SU-DHL-6 (cell line): Measurements from ENCODE around the gene LYPD6.

Experiments
- H2AFZ ChIP-seq: fragments of 200-600 bp; sonication (generic); 2 replicates; pipeline ENCODE4 v1.6.1; 2014; ENCODE audit warnings: low read depth, mild to moderate bottlenecking, moderate library complexity, mixed read lengths, antibody characterized with exemption, low read length; ENCODE audit not compliant: severe bottlenecking
- H3F3A ChIP-seq: fragments of 200-600 bp; shearing (Covaris generic); 2 replicates; pipeline ENCODE4 v1.6.0; 2016; ENCODE audit warnings: antibody characterized with exemption, mild to moderate bottlenecking; ENCODE audit not compliant: insufficient read depth
- H3K27ac ChIP-seq: fragments of 200-600 bp; sonication (generic); 2 replicates; pipeline ENCODE4 v1.5.1; 2016; ENCODE audit warnings: low read depth, mild to moderate bottlenecking, low read length, moderate library complexity, mixed read lengths
- H3K27me3 ChIP-seq: fragments of 200-600 bp; sonication (generic), shearing (Covaris generic); 2 replicates; pipeline ENCODE4 v1.6.0; 2014; ENCODE audit warnings: mild to moderate bottlenecking, low read length
- H3K36me3 ChIP-seq: fragments of 200-600 bp; sonication (generic); 2 replicates; pipeline ENCODE4 v1.6.1; 2014; ENCODE audit warnings: mild to moderate bottlenecking, low read length, mixed read lengths
- H3K4me2 ChIP-seq: fragments of 300-600, 200-600 bp; shearing (Covaris generic), sonication (generic); 2 replicates; pipeline ENCODE4 v1.6.0; 2014; ENCODE audit warnings: low read length, low read depth, mild to moderate bottlenecking; ENCODE audit not compliant: poor library complexity, severe bottlenecking
- H3K4me3 ChIP-seq: fragments of 200-600 bp; sonication (generic); 2 replicates; pipeline ENCODE4 v1.5.1; 2014; ENCODE audit warnings: antibody characterized with exemption, low read length, mild to moderate bottlenecking, mixed read lengths; ENCODE audit not compliant: insufficient read depth, poor library complexity, severe bottlenecking
- H3K79me2 ChIP-seq: fragments of 200-600 bp; sonication (generic); 2 replicates; pipeline ENCODE4 v1.6.1; 2014; ENCODE audit warnings: mild to moderate bottlenecking, low read length, moderate library complexity; ENCODE audit not compliant: insufficient read depth
- H3K9ac ChIP-seq: fragments of 200-600 bp; sonication (generic); 2 replicates; pipeline ENCODE4 v1.7.0; 2014; ENCODE audit warnings: mild to moderate bottlenecking, low read length
- H3K9me2 ChIP-seq: fragments of 200-600 bp; sonication (generic); replicated peaks from 2 replicates; pipeline ENCODE4 v1.6.1; 2014; ENCODE audit warnings: low read length; ENCODE audit not compliant: insufficient read depth
- H3K9me3 ChIP-seq: fragments of 200-600 bp; sonication (generic); 2 replicates; pipeline ENCODE4 v1.6.1; 2014; ENCODE audit warnings: low read length, mixed read lengths; ENCODE audit not compliant: insufficient read depth
- H4K20me1 ChIP-seq: fragments of 200-600 bp; sonication (generic); 2 replicates; pipeline ENCODE4 v1.6.1; 2014; ENCODE audit warnings: low read depth, mild to moderate bottlenecking, antibody characterized with exemption, low read length, moderate library complexity, mixed read lengths
- EZH2phosphoT487 ChIP-seq: fragments of 200-600 bp; sonication (generic), shearing (Covaris generic); conservative IDR thresholded peaks from 2 replicates; pipeline ENCODE4 v1.6.1; 2018; ENCODE audit warnings: mild to moderate bottlenecking, antibody characterized with exemption, low read length, moderate library complexity, mixed read lengths
- TF ChIP-seq, protein P1 (sequence below): fragments of 200-600 bp; sonication (generic); IDR thresholded peaks from one replicate; pipeline ENCODE4 v1.5.1; 2017; ENCODE audit warnings: antibody characterized with exemption, mild to moderate bottlenecking, low read length, moderate library complexity; ENCODE audit not compliant: insufficient read depth, poor library complexity, severe bottlenecking

LYPD6 gene

DNA sequence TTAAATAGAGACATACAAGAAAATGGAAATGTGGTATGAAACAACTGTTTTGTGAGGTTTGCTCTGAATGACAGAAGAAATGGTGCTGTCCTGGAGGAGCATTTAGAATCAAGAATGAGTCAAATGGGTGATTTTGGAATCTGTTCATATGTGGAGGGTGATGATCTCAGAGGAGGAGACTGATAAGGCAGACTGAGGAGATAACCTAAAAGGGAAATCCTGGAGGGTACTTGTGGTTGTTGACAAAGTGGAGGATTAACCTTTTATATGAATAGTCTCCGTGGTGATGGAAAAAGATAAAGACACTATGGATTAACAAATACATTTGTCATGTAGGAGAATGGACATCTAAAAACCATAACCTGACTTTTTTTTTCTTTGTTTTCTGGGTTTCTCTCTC is 183.1 kb downstream of the LYPD6 start:
- no peak overlapping the region for H3K9ac ChIP-seq

More for the DNA sequence above, 183.1 kb downstream of the LYPD6 start:
- Histone ChIP-seq H3K36me3 (no peaks in the 10 kb centered on the region), H3K27ac (no peak overlapping the region), H3K27me3 (no peaks in the 10 kb centered on the region), H2AFZ (no peak overlapping the region), H4K20me1 (no peaks in the 10 kb centered on the region), H3K79me2 (no peaks in the 10 kb centered on the region), H3K9me2 (no peaks in the 10 kb centered on the region), H3K9me3 (no peaks in the 10 kb centered on the region), H3K4me3 (no peak overlapping the region), H3F3A (no peaks in the 10 kb centered on the region), H3K4me2 (no peak overlapping the region)
- TF ChIP-seq, protein P1, sequence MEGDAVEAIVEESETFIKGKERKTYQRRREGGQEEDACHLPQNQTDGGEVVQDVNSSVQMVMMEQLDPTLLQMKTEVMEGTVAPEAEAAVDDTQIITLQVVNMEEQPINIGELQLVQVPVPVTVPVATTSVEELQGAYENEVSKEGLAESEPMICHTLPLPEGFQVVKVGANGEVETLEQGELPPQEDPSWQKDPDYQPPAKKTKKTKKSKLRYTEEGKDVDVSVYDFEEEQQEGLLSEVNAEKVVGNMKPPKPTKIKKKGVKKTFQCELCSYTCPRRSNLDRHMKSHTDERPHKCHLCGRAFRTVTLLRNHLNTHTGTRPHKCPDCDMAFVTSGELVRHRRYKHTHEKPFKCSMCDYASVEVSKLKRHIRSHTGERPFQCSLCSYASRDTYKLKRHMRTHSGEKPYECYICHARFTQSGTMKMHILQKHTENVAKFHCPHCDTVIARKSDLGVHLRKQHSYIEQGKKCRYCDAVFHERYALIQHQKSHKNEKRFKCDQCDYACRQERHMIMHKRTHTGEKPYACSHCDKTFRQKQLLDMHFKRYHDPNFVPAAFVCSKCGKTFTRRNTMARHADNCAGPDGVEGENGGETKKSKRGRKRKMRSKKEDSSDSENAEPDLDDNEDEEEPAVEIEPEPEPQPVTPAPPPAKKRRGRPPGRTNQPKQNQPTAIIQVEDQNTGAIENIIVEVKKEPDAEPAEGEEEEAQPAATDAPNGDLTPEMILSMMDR = no peak
- TF ChIP-seq EZH2phosphoT487 = no peak
